ENCODE results near the gene PABPC4L.

Gene PABPC4L

GRCh38 chr4:134189949-134190348 lies 11.6 kb downstream of the PABPC4L start:
- Histone ChIP-seq H2AFZ (no peak overlapping the region), H3K4me3 (ENCODE audit: low read depth, low read length) (no peak overlapping the region), H3K79me2 (no peaks in the 10 kb centered on the region), H3K9ac (no peak overlapping the region), H3K9me3 (ENCODE audit: control insufficient read depth, low read length) (no peaks in the 10 kb centered on the region), H3K27ac (no peak overlapping the region), H3K27me3 (ENCODE audit: control insufficient read depth, insufficient read depth, low read length) (no peaks in the 10 kb centered on the region), H3K4me2 (ENCODE audit: low read length) (no peak overlapping the region), H3K36me3 (ENCODE audit: control insufficient read depth, insufficient read depth, low read length) (no peaks in the 10 kb centered on the region), H3K4me1 (no peaks in the 10 kb centered on the region)
- TF ChIP-seq CTCF (IDR thresholded peaks at IDR 0.05), result no peak

GRCh38 chr4:134189480-134189879 lies 12.1 kb downstream of the PABPC4L start:
- no peak overlapping the region for H3K9ac ChIP-seq
- no peaks in the 10 kb centered on the region for H3K9me3 ChIP-seq (ENCODE audit: control insufficient read depth, low read length)
- no peak overlapping the region for H3K27ac ChIP-seq
- no peaks in the 10 kb centered on the region for H3K79me2 ChIP-seq
- H2AFZ ChIP-seq, result no peak overlapping the region
- H3K36me3 ChIP-seq (ENCODE audit: control insufficient read depth, insufficient read depth, low read length), result no peaks in the 10 kb centered on the region
- no peak overlapping the region for H3K4me3 ChIP-seq (ENCODE audit: low read depth, low read length)
- no peaks in the 10 kb centered on the region for H3K4me1 ChIP-seq
- TF ChIP-seq CTCF (IDR thresholded peaks at IDR 0.05), result no peak
- no peak overlapping the region for H3K4me2 ChIP-seq (ENCODE audit: low read length)
- H3K27me3 ChIP-seq (ENCODE audit: control insufficient read depth, insufficient read depth, low read length), result no peaks in the 10 kb centered on the region

- no peak overlapping the region for H3K4me3 ChIP-seq (ENCODE audit: low read depth, low read length)
- H3K27me3 ChIP-seq (ENCODE audit: control insufficient read depth, insufficient read depth, low read length), result no peaks in the 10 kb centered on the region
- no peaks in the 10 kb centered on the region for H3K9me3 ChIP-seq (ENCODE audit: control insufficient read depth, low read length)
- no peak overlapping the region for H3K4me2 ChIP-seq (ENCODE audit: low read length)
- TF ChIP-seq CTCF (IDR thresholded peaks at IDR 0.05), result no peak
- H3K4me1 ChIP-seq, result no peaks in the 10 kb centered on the region
- H3K27ac ChIP-seq, result no peak overlapping the region
- no peaks in the 10 kb centered on the region for H3K36me3 ChIP-seq (ENCODE audit: control insufficient read depth, insufficient read depth, low read length)
- H3K79me2 ChIP-seq, result no peaks in the 10 kb centered on the region
- no peak overlapping the region for H2AFZ ChIP-seq
- no peak overlapping the region for H3K9ac ChIP-seq
These were observed 22.9 kb downstream of the PABPC4L start for GRCh38 chr4:134178706-134179105.

GRCh38 chr4:134174271-134174670 lies 27.3 kb downstream of the PABPC4L start:
- Histone ChIP-seq H2AFZ (no peak overlapping the region), H3K4me3 (ENCODE audit: low read depth, low read length) (no peak overlapping the region), H3K4me1 (no peaks in the 10 kb centered on the region), H3K9ac (no peak overlapping the region), H3K27ac (no peak overlapping the region), H3K79me2 (no peaks in the 10 kb centered on the region), H3K36me3 (ENCODE audit: control insufficient read depth, insufficient read depth, low read length) (no peaks in the 10 kb centered on the region), H3K4me2 (ENCODE audit: low read length) (no peak overlapping the region), H3K27me3 (ENCODE audit: control insufficient read depth, insufficient read depth, low read length) (no peaks in the 10 kb centered on the region), H3K9me3 (ENCODE audit: control insufficient read depth, low read length) (no peaks in the 10 kb centered on the region)
- TF ChIP-seq CTCF (IDR thresholded peaks at IDR 0.05), result no peak

GRCh38 chr4:134160211-134160610 lies 41.4 kb downstream of the PABPC4L start:
- TF ChIP-seq CTCF (IDR thresholded peaks at IDR 0.05), result no peak
- H2AFZ ChIP-seq, result no peak overlapping the region
- no peak overlapping the region for H3K9ac ChIP-seq
- H3K9me3 ChIP-seq (ENCODE audit: control insufficient read depth, low read length), result no peaks in the 10 kb centered on the region
- H3K27ac ChIP-seq, result no peak overlapping the region
- H3K27me3 ChIP-seq (ENCODE audit: control insufficient read depth, insufficient read depth, low read length), result no peaks in the 10 kb centered on the region
- H3K4me2 ChIP-seq (ENCODE audit: low read length), result no peak overlapping the region
- H3K79me2 ChIP-seq, result no peaks in the 10 kb centered on the region
- H3K4me3 ChIP-seq (ENCODE audit: low read depth, low read length), result no peak overlapping the region
- H3K4me1 ChIP-seq, result no peaks in the 10 kb centered on the region
- no peaks in the 10 kb centered on the region for H3K36me3 ChIP-seq (ENCODE audit: control insufficient read depth, insufficient read depth, low read length)

Measured in parathyroid adenoma (tissue), 2 donors.